Skin epidermis (tissue), 12 donors: Measurements from ENCODE around the gene VWA3A.
"Not testable (repeated sequence)": the region's sequence is repeated elsewhere in the genome, so short reads cannot be mapped to it uniquely, and the experiment has no call there.

Experiments
- H3K27ac ChIP-seq, 21 experiments: fragments of 200-600 bp; sonication (generic) in 11 of 21; one replicate each; pipeline ENCODE4 v1.5.0; 2020; ENCODE audit warnings: mild to moderate bottlenecking in 3 of 21, inconsistent platforms in 2 of 21, moderate library complexity in 2 of 21
- H3K4me3 ChIP-seq, 7 experiments: fragments of 200-600 bp; sonication (generic) in 2 of 7; one replicate each; pipeline ENCODE4 v1.5.0; 2020; ENCODE audit warnings: inconsistent platforms in 2 of 7, mild to moderate bottlenecking in 2 of 7, moderate library complexity in 1 of 7

The VWA3A gene

GRCh38 chr16:22092143-22092933 is at the start of gene VWA3A:
TSS of gene VWA3A (plus strand) at chr16:22092541. CDS start at chr16:22092638, 97 bp downstream.
- H3K4me3 ChIP-seq, result no peak within 1 kb of the TSS

GRCh38 chr16:22043882-22044281 is 48.5 kb upstream of the VWA3A start:
- not testable (repeated sequence) for H3K27ac ChIP-seq, H3K4me3 ChIP-seq

More at GRCh38 chr16:22092143-22092933, at the start of gene VWA3A:
- no peak within 1 kb of the TSS for H3K27ac ChIP-seq

GRCh38 chr16:22045888-22046287 is 46.5 kb upstream of the VWA3A start:
- H3K4me3 ChIP-seq, H3K27ac ChIP-seq: not testable (repeated sequence)

- Histone ChIP-seq H3K4me3 (no peak overlapping the region), H3K27ac (no peak overlapping the region)
Measured at GRCh38 chr16:22050963-22051362, 41.4 kb upstream of the VWA3A start.

GRCh38 chr16:22052980-22053379 is 39.4 kb upstream of the VWA3A start:
- H3K27ac ChIP-seq, result no peak overlapping the region
- no peak overlapping the region for H3K4me3 ChIP-seq

GRCh38 chr16:22053921-22054341 is 38.4 kb upstream of the VWA3A start:
- H3K27ac ChIP-seq, result no peak overlapping the region
- H3K4me3 ChIP-seq, result no peak overlapping the region

- H3K27ac ChIP-seq, result no peak overlapping the region
- H3K4me3 ChIP-seq, result no peak overlapping the region
Measured at GRCh38 chr16:22054847-22055590, 37.3 kb upstream of the VWA3A start.

- no peak overlapping the region for H3K4me3 ChIP-seq
- H3K27ac ChIP-seq, result no peak overlapping the region
Measured at GRCh38 chr16:22055881-22056280, 36.5 kb upstream of the VWA3A start.

- no peak overlapping the region for H3K27ac ChIP-seq
Measured at GRCh38 chr16:22063888-22064467, 28.4 kb upstream of the VWA3A start.

GRCh38 chr16:22065252-22065651 is 27.1 kb upstream of the VWA3A start:
- no peak overlapping the region for H3K4me3 ChIP-seq
- H3K27ac ChIP-seq, result no peak overlapping the region

More at GRCh38 chr16:22063888-22064467, 28.4 kb upstream of the VWA3A start:
- no peak overlapping the region for H3K4me3 ChIP-seq

- Histone ChIP-seq H3K4me3 (no peak overlapping the region), H3K27ac (peak overlapping the region in 1 of 21 experiments; percentile 60)
Measured at GRCh38 chr16:22070361-22071330, 21.7 kb upstream of the VWA3A start.

- no peak overlapping the region for H3K4me3 ChIP-seq
- peak overlapping the region in 1 of 21 experiments; percentile 60 for H3K27ac ChIP-seq
Measured at GRCh38 chr16:22071331-22071910, 20.9 kb upstream of the VWA3A start.

GRCh38 chr16:22073350-22073749 is 19.0 kb upstream of the VWA3A start:
- no peak overlapping the region for H3K4me3 ChIP-seq
- H3K27ac ChIP-seq, result no peak overlapping the region

- no peak overlapping the region for H3K4me3 ChIP-seq
- H3K27ac ChIP-seq, result no peak overlapping the region
Measured at GRCh38 chr16:22075043-22075757, 17.1 kb upstream of the VWA3A start.

- H3K27ac ChIP-seq, result no peak overlapping the region
- no peak overlapping the region for H3K4me3 ChIP-seq
Measured at GRCh38 chr16:22075776-22076175, 16.6 kb upstream of the VWA3A start.

GRCh38 chr16:22077700-22078313 is 14.5 kb upstream of the VWA3A start:
- H3K27ac ChIP-seq, result no peak overlapping the region
- no peak overlapping the region for H3K4me3 ChIP-seq

GRCh38 chr16:22078656-22079055 is 13.7 kb upstream of the VWA3A start:
- H3K4me3 ChIP-seq, result no peak overlapping the region

GRCh38 chr16:22081050-22081449 is 11.3 kb upstream of the VWA3A start:
- Histone ChIP-seq H3K27ac (no peak overlapping the region), H3K4me3 (no peak overlapping the region)

More at GRCh38 chr16:22078656-22079055, 13.7 kb upstream of the VWA3A start:
- H3K27ac ChIP-seq, result no peak overlapping the region
